Activated CD8-positive, alpha-beta memory T cell treated with anti-CD3 and anti-CD28 coated beads, Interleukin-2, amount 10 ng/mL, durations not matched to agents 7 days and 5 days (primary cell): ENCODE results near the gene HAND1. TPM values are rescaled to one million over a fixed set of nuclear protein-coding genes. Genes with fewer than 3 reads are reported as not detected.

Experiments used
- ATAC-seq: fragments of 150-1000 bp; cut with Tn5 transposase; one replicate; pipeline ENCODE4 v1.10.0; 2021; ENCODE audit warnings: moderate library complexity
- CTCF ChIA-PET: fragments of 350-600 bp; sonication (Branson Sonifier 250); formaldehyde crosslinking; loops from one replicate; lab custom pipeline; 2021; ENCODE audit warnings: antibody characterized with exemption; lab: Charles Lee
- DNase-seq: peaks from one replicate; pipeline ENCODE4 v3.0.0-alpha.2; 2020
- H3K27ac Mint-ChIP-seq: one replicate; pipeline ENCODE4 v1.8.0; 2021; ENCODE audit warnings: mild to moderate bottlenecking, mixed read lengths
- H3K27me3 Mint-ChIP-seq: one replicate; pipeline ENCODE4 v1.8.0; 2021; ENCODE audit warnings: mixed read lengths
- H3K36me3 Mint-ChIP-seq: one replicate; pipeline ENCODE4 v1.8.0; 2021; ENCODE audit warnings: mild to moderate bottlenecking, mixed read lengths
- H3K4me1 Mint-ChIP-seq: one replicate; pipeline ENCODE4 v1.8.0; 2021; ENCODE audit warnings: mixed read lengths
- H3K4me3 Mint-ChIP-seq: one replicate; pipeline ENCODE4 v1.8.0; 2021; ENCODE audit warnings: mild to moderate bottlenecking, moderate library complexity, mixed read lengths
- H3K9me3 Mint-ChIP-seq: one replicate; pipeline ENCODE4 v1.8.0; 2022; ENCODE audit warnings: low read depth, mixed read lengths
- total RNA-seq, 2 experiments: library from RNA; stranded (reverse); gene quantifications; one replicate each; pipeline ENCODE4 v1.2.3, GENCODE V29; 2021

Gene HAND1
- total RNA-seq, 2 experiments from 2014 or later: not detected

GRCh38 chr5:154449786-154450185 lies 28.2 kb downstream of the HAND1 start:
- ATAC-seq (no peak), DNase-seq (no peak)
- CTCF ChIA-PET: interaction anchor here (1.3 kb wide), 1 partner anchor 45 kb away, joined by 4 read pairs; no protein-coding TSS in a partner anchor
- H3K9me3 Mint-ChIP-seq: no peaks in the 10 kb centered on the region
- no peak overlapping the region for H3K4me3 Mint-ChIP-seq
- H3K27me3 Mint-ChIP-seq: no peaks in the 10 kb centered on the region
- H3K27ac Mint-ChIP-seq: no peak overlapping the region
- H3K4me1 Mint-ChIP-seq: peaks cover 32% of the 10 kb centered on the region
- peaks cover 34% of the 10 kb centered on the region for H3K36me3 Mint-ChIP-seq

- Mint-ChIP-seq H3K4me3 (peak overlapping the region; percentile 84), H3K9me3 (no peaks in the 10 kb centered on the region), H3K4me1 (peaks cover 45% of the 10 kb centered on the region), H3K27ac (peak overlapping the region; percentile 70), H3K36me3 (peaks cover 28% of the 10 kb centered on the region), H3K27me3 (no peaks in the 10 kb centered on the region)
- CTCF ChIA-PET: interaction anchor here (0.6 to 1.5 kb wide), 4 partner anchors 24 to 375 kb away, joined by 3 to 6 read pairs (median 4); no protein-coding TSS in a partner anchor
- no peak for ATAC-seq
- no peak for DNase-seq
Observed at GRCh38 chr5:154447089-154447725, 30.8 kb downstream of the HAND1 start.

- CTCF ChIA-PET: interaction anchor here (1.0 kb wide), 1 partner anchor 374 kb away, joined by 6 read pairs; no protein-coding TSS in a partner anchor
- no peaks in the 10 kb centered on the region for H3K27me3 Mint-ChIP-seq
- H3K4me1 Mint-ChIP-seq: peaks cover 47% of the 10 kb centered on the region
- H3K9me3 Mint-ChIP-seq: no peaks in the 10 kb centered on the region
- peak overlapping the region; percentile 70 for H3K27ac Mint-ChIP-seq
- H3K4me3 Mint-ChIP-seq: peak overlapping the region; percentile 84
- H3K36me3 Mint-ChIP-seq: peaks cover 31% of the 10 kb centered on the region
- ATAC-seq: no peak
- DNase-seq: peak; percentile 53
Observed at GRCh38 chr5:154446195-154447088, 31.6 kb downstream of the HAND1 start.

GRCh38 chr5:154445422-154446194 lies 32.4 kb downstream of the HAND1 start, which contains the start of gene SAP30L:
SAP30L (plus strand) TSS chr5:154445997; CDS start chr5:154446605, 608 bp downstream.
- H3K4me1 Mint-ChIP-seq: peaks cover 44% of the 10 kb centered on the region

GRCh38 chr5:154444556-154445421 lies 33.2 kb downstream of the HAND1 start:
- Mint-ChIP-seq H3K4me1 (peaks cover 41% of the 10 kb centered on the region), H3K27ac (peak overlapping the region; percentile 95), H3K4me3 (peak overlapping the region; percentile 99), H3K36me3 (peaks cover 32% of the 10 kb centered on the region), H3K27me3 (no peaks in the 10 kb centered on the region), H3K9me3 (no peaks in the 10 kb centered on the region)
- ATAC-seq (no peak), DNase-seq (peak; percentile 51)
- CTCF ChIA-PET: interaction anchor here (1.3 kb wide), 2 partner anchors 23 kb away, joined by 3 to 4 read pairs; no protein-coding TSS in a partner anchor

More at GRCh38 chr5:154445422-154446194, 32.4 kb downstream of the HAND1 start, which contains the start of gene SAP30L:
- peak; percentile 96 for DNase-seq
- Mint-ChIP-seq H3K36me3 (peaks cover 32% of the 10 kb centered on the region), H3K27me3 (no peaks in the 10 kb centered on the region), H3K4me3 (peak within 1 kb of the TSS; percentile 99), H3K27ac (peak within 1 kb of the TSS; percentile 95), H3K9me3 (no peaks in the 10 kb centered on the region)
- CTCF ChIA-PET: no interaction called here
- peak; percentile 96 for ATAC-seq

GRCh38 chr5:154442801-154443200 lies 35.2 kb downstream of the HAND1 start:
- Mint-ChIP-seq H3K4me3 (no peak overlapping the region), H3K27me3 (no peaks in the 10 kb centered on the region), H3K9me3 (no peaks in the 10 kb centered on the region), H3K36me3 (peaks cover 41% of the 10 kb centered on the region), H3K4me1 (peaks cover 24% of the 10 kb centered on the region), H3K27ac (no peak overlapping the region)
- DNase-seq (no peak), ATAC-seq (no peak)
- CTCF ChIA-PET: interaction anchor here (0.6 kb wide), 1 partner anchor 55 kb away, joined by 3 read pairs; no protein-coding TSS in a partner anchor

GRCh38 chr5:154440540-154440939 lies 37.5 kb downstream of the HAND1 start:
- ATAC-seq (no peak), DNase-seq (no peak)
- no peaks in the 10 kb centered on the region for H3K27me3 Mint-ChIP-seq
- H3K4me3 Mint-ChIP-seq: no peak overlapping the region
- H3K27ac Mint-ChIP-seq: no peak overlapping the region
- CTCF ChIA-PET: interaction anchor here (0.7 kb wide), 1 partner anchor 36 kb away, joined by 3 read pairs; no protein-coding TSS in a partner anchor
- H3K9me3 Mint-ChIP-seq: no peaks in the 10 kb centered on the region
- H3K36me3 Mint-ChIP-seq: peaks cover 59% of the 10 kb centered on the region
- peaks cover 15% of the 10 kb centered on the region for H3K4me1 Mint-ChIP-seq

- Mint-ChIP-seq H3K9me3 (no peaks in the 10 kb centered on the region), H3K36me3 (peaks cover 62% of the 10 kb centered on the region), H3K4me3 (no peak overlapping the region), H3K27ac (no peak overlapping the region), H3K27me3 (no peaks in the 10 kb centered on the region), H3K4me1 (peaks cover 4% of the 10 kb centered on the region)
- CTCF ChIA-PET: no interaction called here
- ATAC-seq (no peak), DNase-seq (no peak)
Observed at GRCh38 chr5:154437281-154437965, 40.6 kb downstream of the HAND1 start.

- CTCF ChIA-PET: no interaction called here
- Mint-ChIP-seq H3K36me3 (peaks cover 52% of the 10 kb centered on the region), H3K27me3 (no peaks in the 10 kb centered on the region), H3K27ac (no peak overlapping the region), H3K4me1 (no peaks in the 10 kb centered on the region), H3K4me3 (no peak overlapping the region), H3K9me3 (no peaks in the 10 kb centered on the region)
- ATAC-seq (no peak), DNase-seq (no peak)
Observed at GRCh38 chr5:154435226-154435625, 42.8 kb downstream of the HAND1 start.

- Mint-ChIP-seq H3K4me1 (peaks cover 3% of the 10 kb centered on the region), H3K27ac (no peak overlapping the region), H3K36me3 (peaks cover 29% of the 10 kb centered on the region), H3K4me3 (no peak overlapping the region), H3K27me3 (no peaks in the 10 kb centered on the region), H3K9me3 (no peaks in the 10 kb centered on the region)
- CTCF ChIA-PET: interaction anchor here (1.6 kb wide), 1 partner anchor 8 kb away, joined by 3 read pairs; no protein-coding TSS in a partner anchor
- ATAC-seq (no peak), DNase-seq (no peak)
Observed at GRCh38 chr5:154430961-154431630, 46.9 kb downstream of the HAND1 start.

- no peaks in the 10 kb centered on the region for H3K9me3 Mint-ChIP-seq
- H3K4me3 Mint-ChIP-seq: no peak overlapping the region
- H3K27me3 Mint-ChIP-seq: no peaks in the 10 kb centered on the region
- no peak for ATAC-seq
- peaks cover 3% of the 10 kb centered on the region for H3K4me1 Mint-ChIP-seq
- no peak for DNase-seq
- peaks cover 24% of the 10 kb centered on the region for H3K36me3 Mint-ChIP-seq
- H3K27ac Mint-ChIP-seq: no peak overlapping the region
- CTCF ChIA-PET: interaction anchor here (1.6 kb wide), 1 partner anchor 7 kb away, joined by 3 read pairs; no protein-coding TSS in a partner anchor
Observed at GRCh38 chr5:154430466-154430865, 47.6 kb downstream of the HAND1 start.
